ENCODE data around the gene ECSCR.
"Not testable (repeated sequence)": the region's sequence is repeated elsewhere in the genome, so short reads cannot be mapped to it uniquely, and the experiment has no call there.

Gene ECSCR

DNA sequence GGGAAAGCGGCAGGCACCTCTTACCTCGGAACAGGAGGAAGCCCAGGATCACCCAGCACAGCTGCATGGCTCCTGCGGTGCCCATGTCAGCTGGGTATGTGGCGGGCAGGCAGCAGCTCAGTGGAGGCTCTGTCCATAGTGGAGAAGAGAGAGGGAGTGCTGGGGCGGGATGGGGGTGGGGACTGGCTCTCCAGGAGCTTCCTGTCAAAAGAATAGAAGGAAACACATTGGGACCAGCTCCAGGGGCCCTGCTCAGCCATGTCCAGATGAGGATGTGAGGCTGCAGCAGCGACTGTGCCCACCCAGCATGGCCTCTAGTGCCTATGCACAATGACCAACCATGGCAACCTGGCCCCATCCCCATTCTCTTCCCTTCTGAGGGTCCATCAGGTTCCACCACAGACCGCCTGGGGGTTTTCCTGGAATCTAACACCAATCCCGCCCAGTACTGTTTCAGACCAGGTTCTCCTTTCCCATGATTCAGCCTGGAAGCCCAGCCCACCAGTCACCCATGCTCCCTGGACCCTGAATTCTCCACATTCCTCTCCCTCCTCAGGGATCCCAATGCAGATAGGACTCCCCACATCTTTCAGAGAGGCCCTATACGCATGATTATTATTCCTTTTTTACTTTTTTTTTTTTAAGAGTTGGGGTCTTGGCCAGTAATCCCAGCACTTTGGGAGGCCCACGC, at the start of gene ECSCR:
ECSCR (minus strand) TSS at position 158 of the 691 bp plus-strand sequence; CDS start at position 85, 73 bp downstream.
- DNase-seq = no peak

DNA sequence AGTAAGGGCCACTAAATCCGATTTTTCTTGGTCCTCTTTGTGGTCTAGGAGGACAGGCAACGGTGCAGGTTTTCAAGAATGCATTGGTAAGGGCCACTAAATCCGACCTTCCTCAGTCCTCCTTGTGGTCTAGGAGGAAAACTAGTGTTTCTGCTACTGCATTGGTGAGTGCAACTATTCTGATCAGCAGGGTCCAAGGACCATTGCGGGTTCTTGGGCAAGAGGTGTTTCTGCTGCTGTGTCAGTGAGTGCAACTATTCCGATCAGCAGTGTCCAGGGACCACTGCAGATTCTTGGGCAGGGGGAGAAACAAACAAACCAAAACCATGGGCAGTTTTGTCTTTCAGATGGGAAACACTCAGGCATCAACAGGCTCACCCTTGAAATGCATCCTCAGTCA, 42.2 kb upstream of the ECSCR start:
- DNase-seq = not testable (repeated sequence)

GRCh38 chr5:139503879-139504278, 41.3 kb upstream of the ECSCR start:
- not testable (repeated sequence) for DNase-seq

DNA sequence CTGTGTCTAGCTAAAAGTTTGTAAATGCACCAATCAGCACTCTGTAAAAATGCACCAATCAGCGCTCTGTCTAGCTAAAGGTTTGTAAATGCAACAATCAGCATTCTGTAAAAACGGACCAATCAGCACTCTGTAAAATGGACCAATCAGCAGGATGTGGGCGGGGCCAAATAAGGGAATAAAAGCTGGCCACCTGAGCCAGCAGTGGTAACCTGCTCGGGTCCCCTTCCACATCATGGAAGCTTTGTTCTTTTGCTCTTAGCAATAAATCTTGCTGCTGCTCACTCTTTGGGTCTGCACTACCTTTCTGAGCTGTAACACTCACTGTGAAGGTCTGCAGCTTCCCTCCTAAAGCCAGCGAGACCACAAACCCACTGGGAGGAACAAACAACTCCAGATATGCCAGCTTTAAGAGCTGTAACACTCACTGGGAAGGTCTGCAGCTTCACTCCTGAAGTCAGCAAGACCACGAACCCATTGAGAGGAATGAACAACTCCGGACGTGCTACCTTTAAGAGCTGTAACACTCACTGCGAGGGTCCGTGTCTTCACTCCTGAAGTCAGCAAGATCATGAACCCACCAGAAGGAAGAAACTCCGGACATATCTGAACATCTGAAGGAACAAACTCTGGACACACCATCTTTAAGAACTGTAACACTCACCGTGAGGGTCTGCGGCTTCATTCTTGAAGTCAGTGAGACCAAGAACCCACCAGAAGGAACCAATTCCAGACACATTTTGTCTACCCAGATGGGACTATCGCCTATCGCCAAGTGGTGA, 40.7 kb upstream of the ECSCR start:
- not testable (repeated sequence) for DNase-seq

DNA sequence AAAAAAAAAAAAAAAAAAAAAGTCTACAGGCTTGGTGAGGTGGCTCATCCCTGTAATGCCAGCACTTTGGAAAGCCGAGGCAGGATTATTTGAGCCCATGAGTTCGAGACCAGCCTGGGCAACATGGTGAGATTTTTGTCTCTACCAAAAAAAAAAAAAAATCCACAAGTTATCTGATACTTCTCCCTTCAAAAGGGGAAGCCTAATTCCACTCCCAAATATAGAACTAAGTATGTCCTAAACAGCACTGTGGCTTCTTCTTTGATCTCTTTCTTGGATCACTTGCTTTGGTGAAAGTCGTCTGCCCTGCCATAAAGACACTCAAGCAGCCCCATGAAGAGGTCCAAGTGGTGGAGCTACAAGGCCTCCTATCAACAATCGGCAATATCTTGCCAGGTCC, 38.8 kb upstream of the ECSCR start:
- no peak for DNase-seq

DNA sequence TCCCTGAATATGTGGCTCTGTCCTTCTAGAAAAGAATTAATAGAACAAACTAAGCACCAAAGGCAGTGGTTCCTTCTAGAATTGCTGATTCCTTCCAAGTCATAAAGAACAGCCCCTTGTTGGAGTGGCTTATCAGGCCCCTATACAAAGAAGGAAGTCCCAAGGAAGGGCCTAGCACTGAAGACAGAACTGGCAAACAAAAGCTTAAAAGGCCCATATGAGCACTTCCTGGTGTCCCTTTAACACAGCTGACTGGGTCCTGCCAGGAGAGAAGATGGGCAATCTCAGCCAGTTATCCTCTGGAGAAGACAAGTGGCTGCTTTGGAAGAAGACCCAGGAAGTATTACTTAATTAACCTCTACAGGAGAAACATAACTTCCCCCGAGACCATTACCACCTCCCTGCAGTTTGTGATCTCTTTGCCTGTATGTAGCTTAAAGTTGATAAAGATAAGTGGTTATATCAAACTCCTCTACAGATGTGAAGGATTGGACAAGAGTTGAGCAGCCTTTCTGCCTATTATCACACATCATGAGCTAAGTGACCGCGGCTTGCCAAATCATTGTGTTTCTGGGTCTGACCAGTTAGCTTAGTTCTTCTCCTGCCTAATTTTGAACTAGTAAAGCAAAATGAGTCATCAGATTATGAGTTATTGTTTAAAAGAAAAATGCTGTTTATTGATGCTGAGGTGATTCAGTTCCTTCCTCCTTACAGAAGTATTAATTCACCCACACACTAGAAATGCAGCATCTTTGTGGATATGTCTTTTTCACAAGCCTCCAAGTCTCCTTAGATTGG, 33.3 kb upstream of the ECSCR start:
- DNase-seq = no peak

DNA sequence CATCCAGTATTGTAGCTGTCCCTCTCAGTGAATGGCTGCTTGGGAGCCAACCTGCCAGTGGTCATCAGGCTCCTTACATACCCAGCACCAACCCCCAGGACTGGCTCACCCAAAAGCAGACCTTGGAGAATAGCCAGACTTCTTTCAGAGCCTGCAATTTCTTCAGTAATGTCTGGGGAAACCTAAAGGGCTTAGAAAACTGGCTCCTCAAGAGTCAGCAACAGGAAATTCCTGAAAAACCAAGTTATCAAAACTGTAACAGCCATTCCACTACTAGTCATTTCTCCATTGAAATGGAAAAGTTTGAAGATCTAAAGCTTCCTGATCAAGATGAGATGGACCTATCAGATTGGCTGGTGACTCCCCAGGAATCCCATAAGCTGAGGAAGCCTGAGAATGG, 32.3 kb upstream of the ECSCR start:
- no peak for DNase-seq

DNA sequence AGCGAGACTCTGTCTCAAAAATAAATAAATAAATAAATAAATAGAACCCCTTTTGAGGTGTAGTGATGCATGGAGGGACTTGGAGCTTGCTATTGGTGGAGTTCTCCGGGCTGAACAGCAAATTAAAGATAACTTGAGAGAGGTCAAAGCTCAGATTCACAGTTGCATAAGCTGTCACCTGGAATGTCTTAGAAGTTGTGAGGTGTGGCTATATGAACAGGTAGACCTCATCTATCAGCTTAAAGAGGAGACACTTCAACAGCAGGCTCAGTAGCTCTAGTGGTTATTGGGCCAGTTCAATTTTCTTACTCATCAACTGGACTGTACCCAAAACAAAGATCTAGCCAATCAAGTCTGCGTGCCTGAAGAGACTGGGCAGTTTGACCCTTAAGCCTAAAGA, 31.7 kb upstream of the ECSCR start:
- no peak for DNase-seq

GRCh38 chr5:139492700-139493192, 30.2 kb upstream of the ECSCR start:
- no peak for DNase-seq

DNA sequence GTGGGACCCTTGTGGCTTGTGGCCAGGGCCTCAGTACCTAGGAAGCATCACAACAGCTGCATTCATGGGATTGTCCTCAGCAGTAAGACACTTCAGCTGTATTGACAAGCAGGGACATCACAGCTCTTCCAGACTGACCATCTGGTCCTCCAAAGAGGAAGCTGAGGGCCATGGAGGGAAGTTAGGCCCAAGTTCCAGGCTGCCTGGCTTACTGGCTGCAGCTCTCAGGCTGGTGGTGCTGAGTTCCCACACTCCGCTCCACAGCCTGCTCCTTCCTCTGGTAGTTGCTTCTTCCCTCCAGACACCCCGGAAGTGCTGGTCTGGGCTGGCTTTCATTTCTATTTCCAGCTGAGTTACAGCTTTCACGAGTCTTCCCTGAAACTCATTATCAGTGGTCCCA, 25.7 kb upstream of the ECSCR start:
- DNase-seq = no peak

GRCh38 chr5:139486201-139486600, 23.7 kb upstream of the ECSCR start:
- DNase-seq = no peak

DNA sequence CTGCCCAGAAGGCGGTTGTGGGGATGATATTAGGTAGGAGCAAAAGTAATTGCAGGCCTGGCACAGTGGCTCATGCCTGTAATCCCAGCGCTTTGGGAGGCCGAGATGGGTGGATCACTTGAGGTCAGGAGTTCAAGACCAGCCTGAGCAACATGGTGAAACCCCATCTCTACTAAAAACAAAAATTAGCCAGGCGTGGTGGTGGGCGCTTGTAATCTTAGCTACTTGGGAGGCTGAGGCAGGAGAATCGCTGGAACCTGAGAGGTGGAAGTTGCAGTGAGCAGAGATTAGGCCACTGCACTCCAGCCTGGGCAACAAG, 20.3 kb upstream of the ECSCR start:
- not testable (repeated sequence) for DNase-seq

DNA sequence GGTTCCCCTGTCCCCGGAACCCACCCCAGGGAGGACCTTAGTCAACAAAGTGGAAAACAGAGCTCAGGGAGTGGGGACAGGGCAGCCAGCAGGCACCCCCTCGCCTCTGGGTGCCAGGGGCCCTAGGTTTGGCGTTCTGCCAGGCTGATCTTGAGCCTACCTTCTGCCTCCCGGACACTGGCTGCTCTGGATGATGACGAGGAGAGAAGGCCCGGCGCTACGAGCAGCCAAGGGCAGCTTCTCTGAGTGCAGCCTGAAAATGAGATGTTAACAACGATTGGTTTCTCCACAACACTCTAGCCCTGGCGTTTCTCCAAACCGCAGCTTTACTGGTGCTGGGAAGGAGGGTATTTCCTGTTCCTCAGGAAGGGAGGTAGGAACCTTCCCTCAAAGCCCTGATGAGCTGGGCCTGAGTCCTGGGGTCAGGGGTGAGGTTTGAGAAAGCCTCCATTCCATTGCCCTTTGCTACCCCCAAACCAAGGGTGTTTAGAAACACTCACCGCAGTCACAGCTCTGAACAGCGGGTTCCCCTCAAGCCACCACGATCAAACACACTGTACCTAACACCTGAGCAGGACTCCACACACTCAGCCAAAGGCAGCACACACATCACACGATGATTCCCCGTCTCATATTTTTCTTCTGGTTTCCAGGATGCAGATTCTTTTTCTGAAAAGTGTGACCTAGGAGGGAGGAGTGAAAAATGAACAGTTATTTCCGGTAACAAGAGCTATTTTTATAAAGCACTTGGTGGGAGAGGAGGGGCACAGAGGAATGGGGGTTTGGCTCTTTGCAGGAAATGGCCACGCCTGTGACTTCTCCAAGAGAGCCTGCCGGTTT, 19.7 kb upstream of the ECSCR start, which contains the start of gene STING1:
STING1 (minus strand) TSS at position 709 of the 840 bp plus-strand sequence. CDS start 1,054 bp downstream, outside the sequence.
- no peak for DNase-seq

GRCh38 chr5:139481580-139482049, 19.1 kb upstream of the ECSCR start:
- DNase-seq = no peak

DNA sequence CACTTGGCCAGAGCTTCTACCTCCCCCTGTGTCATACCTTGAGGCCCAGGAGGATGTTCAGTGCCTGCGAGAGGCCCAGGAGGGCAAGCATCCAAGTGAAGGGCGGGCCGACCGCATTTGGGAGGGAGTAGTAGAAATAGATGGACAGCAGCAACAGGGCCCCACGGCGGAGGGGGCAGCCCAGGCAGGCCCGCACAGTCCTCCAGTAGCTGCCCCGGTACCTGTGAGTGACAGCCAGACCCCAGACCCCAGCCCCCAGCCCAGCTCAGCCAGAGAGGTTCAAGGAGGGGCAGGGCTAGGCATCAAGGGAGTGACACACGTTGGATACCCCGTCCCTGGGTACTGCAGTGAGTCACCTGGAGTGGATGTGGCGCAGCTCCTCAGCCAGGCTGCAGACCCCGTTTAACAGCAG, 18.6 kb upstream of the ECSCR start:
- no peak for DNase-seq

- DNase-seq = not testable (repeated sequence)
Measured at GRCh38 chr5:139479729-139480128, 17.2 kb upstream of the ECSCR start.

GRCh38 chr5:139478657-139479423, 16.3 kb upstream of the ECSCR start:
- not testable (repeated sequence) for DNase-seq

GRCh38 chr5:139475865-139476617, 13.5 kb upstream of the ECSCR start:
- DNase-seq = no peak

DNA sequence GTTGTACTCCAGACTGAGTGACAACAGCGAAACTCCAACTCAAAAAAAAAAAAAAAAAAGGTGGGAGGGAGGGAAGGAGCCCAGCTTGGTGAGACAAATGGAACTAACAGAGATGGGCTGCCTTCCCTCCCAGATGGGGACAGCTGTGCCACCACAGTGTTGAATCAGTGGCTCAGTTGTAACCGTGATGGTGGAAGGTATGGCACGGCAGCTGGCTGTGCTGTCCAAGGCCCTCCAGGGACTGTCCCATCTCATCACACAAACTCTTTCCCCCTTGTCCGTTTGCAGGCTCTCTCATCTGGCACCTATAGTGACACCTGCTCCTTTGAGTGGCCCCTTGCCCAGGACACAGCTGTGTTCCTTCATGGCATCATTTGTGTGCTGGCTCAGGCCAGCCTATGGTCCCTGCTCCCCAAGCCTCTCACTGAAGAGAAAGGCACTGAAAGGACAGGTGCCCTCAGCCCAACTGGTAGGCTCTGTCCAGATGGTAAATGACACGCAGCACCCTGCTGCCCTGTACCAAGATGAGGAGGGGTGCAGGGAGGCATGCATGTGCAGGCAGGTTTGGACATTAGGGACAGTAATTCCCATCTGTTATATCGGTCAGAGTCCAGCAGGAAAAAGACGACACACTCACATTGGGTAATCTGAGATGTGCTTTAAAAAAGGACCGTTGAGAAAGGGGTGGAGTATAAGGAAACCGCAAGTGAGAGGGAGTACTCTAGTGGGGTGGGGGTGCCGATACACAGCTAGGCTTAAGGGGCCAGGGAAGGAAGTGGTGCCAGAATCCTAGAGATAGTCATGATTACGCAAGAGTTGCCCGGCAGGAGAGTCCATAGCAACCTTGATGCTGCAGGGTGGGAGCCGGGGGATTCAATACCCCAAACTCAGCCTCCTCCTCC, 12.6 kb upstream of the ECSCR start:
- no peak for DNase-seq

DNA sequence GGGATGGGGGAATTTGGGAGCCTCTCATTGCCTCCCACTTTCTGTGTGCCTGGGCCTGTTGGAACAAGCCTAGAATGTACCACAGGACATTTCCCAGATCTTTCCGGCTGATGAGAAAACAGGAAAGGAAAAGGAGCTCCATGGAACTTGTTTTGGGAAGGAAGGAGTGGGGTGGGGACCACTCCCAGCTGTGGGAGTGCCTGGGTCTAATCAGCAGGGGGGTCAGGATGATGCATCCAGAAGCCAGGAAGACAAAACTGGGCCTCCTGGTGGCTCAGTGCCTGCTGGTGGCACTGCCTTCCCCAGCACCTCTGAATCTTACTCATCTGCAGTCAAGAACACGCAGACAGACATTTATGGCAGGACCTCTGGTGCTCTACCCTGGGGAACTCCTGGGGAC, 11.0 kb upstream of the ECSCR start:
- DNase-seq = no peak
